WERI-Rb-1 (cell line): ENCODE data around the gene CEP85L.

ENCODE experiments used
- DNase-seq: peaks from one replicate; pipeline ENCODE4 v3.0.0-alpha.2; 2020
- H3K27ac ChIP-seq: fragments of 250-450 bp; sonication (Bioruptor Pico); 2 replicates; pipeline ENCODE4 v1.5.1; 2020; ENCODE audit warnings: mild to moderate bottlenecking, moderate library complexity
- H3K27me3 ChIP-seq: fragments of 250-450 bp; sonication (Bioruptor Pico); 2 replicates; pipeline ENCODE4 v1.5.1; 2021; ENCODE audit warnings: mild to moderate bottlenecking, low read depth, moderate library complexity; ENCODE audit not compliant: insufficient read depth, severe bottlenecking
- H3K36me3 ChIP-seq: fragments of 250-450 bp; sonication (Bioruptor Pico); 2 replicates; pipeline ENCODE4 v1.5.1; 2020; ENCODE audit warnings: mild to moderate bottlenecking, moderate library complexity
- H3K4me3 ChIP-seq: 2 replicates; pipeline ENCODE4 v1.5.1; 2011; ENCODE audit warnings: low read depth, mild to moderate bottlenecking, control low read depth, low read length
- H3K9me3 ChIP-seq: fragments of 250-450 bp; sonication (Bioruptor Pico); 2 replicates; pipeline ENCODE4 v1.5.1; 2021; ENCODE audit warnings: mild to moderate bottlenecking, moderate library complexity; ENCODE audit not compliant: severe bottlenecking
- CTCF ChIP-seq: IDR thresholded peaks from 2 replicates; pipeline ENCODE4 v1.5.1; 2011; ENCODE audit warnings: low read depth, mild to moderate bottlenecking, control low read depth, inconsistent platforms, low read length

The CEP85L gene

DNA sequence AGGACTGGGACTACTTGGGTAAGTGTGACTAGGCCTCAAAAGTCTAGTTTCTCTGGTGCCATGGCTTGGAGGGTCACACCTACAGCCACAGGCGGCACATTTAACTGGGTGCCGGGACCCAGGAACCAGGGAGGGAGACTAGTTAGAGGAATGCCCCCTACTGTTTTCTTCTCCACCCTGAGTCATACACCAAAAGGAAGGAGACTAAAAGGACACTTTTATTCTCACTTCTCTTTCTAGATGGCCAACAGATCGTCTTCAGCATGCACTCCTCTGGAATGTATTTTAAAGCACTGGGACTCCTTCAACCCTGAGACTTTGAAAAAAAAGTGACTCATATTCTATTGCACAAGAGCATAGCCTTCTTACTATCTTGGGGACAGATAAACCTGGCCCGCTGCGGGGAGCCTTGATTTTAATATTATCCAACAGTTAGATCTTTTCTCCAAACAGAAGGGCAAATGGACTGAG, 69.9 kb downstream of the CEP85L start:
- DNase-seq: no peak
- H3K36me3 ChIP-seq: no peaks in the 10 kb centered on the region
- no peaks in the 10 kb centered on the region for H3K27me3 ChIP-seq
- H3K27ac ChIP-seq: no peak overlapping the region
- no peak overlapping the region for H3K4me3 ChIP-seq
- peaks cover 7% of the 10 kb centered on the region for H3K9me3 ChIP-seq
- no peak for TF ChIP-seq CTCF

DNA sequence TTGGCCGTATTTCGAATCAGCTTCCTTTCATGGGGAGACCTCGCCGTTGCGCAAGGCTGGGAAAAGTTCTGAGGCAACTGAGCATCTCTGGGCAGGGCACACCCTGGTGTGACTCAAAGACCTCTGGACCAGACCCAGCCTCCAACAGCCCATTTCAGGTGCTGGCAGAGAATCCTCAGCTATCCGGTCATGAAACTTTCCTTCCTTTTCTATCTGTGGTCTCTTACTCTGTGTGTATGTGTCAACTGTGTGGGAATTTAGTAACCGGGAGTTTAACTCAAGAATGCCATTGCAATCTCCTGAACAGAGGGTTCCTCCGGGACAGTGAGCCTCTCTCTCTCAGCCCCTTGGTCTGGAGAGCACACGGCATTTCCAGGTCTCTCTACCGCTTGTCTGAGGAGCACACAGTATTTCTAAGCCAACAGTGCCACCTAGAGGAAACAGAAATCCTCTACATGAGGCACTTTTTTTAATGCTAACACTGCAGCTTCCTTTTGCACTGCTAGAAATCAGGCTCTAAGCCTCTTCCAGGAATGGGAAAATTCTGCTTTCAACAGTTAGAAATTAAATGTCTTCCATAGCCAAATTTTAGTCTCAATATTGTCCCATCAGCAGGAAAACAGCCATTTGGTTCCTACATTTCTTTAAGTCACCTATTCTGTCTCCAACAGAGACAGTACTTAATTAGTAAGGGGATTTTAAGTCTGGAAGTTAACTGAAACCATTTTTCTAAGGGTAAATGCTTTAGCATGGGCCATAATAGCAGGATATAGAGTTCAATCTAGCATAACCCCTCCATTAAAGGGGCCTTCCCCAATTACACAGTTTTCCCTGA, 70.6 kb downstream of the CEP85L start:
- TF ChIP-seq CTCF: peak; percentile 74
- peak; percentile 33 for DNase-seq
- Histone ChIP-seq H3K36me3 (no peaks in the 10 kb centered on the region), H3K27ac (no peak overlapping the region), H3K9me3 (peaks cover 7% of the 10 kb centered on the region), H3K27me3 (no peaks in the 10 kb centered on the region), H3K4me3 (no peak overlapping the region)

DNA sequence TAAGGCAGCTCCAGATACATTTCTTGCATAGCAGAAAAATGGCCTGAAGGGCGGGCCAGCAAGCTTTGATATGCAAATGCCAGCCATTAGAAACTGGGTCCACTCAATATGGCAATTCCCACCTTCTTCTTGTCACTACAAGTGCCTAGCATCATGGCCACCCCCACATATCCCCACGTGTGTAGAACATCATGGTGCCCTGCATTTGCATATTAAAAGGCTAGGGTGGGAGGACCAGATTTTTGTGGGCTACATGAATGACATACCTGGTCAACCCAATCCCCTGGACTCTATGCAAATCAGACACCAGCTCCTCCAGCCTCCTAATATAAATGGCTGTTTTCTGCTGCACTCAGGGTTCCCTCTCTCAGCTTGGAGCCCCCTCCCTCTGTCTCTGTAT, 71.6 kb downstream of the CEP85L start:
- Histone ChIP-seq H3K9me3 (peaks cover 9% of the 10 kb centered on the region), H3K4me3 (no peak overlapping the region), H3K27ac (no peak overlapping the region), H3K27me3 (no peaks in the 10 kb centered on the region), H3K36me3 (peaks cover under 1% of the 10 kb centered on the region; the same call in 1 of the 2 replicates)
- DNase-seq: no peak
- TF ChIP-seq CTCF: no peak

- no peak for DNase-seq
- no peak overlapping the region for H3K27ac ChIP-seq
- H3K36me3 ChIP-seq: peaks cover 9% of the 10 kb centered on the region
- no peaks in the 10 kb centered on the region for H3K27me3 ChIP-seq
- TF ChIP-seq CTCF: no peak
- H3K9me3 ChIP-seq: peaks cover 19% of the 10 kb centered on the region
- no peak overlapping the region for H3K4me3 ChIP-seq
Measured at GRCh38 chr6:118578617-118579016, 72.8 kb downstream of the CEP85L start.

DNA sequence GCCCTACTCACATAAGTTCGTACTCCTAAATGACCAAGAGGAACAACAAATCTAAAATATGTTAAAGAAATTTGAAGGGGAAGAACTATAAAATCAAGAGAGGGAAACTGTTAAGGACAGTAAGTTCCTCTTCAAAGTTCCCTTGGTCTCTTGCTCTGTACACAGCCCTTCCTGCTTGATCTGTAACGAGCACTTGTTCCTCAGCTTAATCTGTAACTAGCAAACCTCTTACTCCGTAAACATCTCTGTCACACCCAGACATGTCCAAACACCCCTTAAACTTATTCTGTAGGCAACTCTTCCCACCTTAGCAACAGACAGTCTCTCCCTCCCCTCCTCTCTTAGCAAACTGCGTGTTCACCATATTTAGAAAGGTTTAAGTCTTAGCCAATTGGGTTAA, 73.4 kb downstream of the CEP85L start:
- no peak for TF ChIP-seq CTCF
- Histone ChIP-seq H3K36me3 (peaks cover 9% of the 10 kb centered on the region), H3K27ac (no peak overlapping the region), H3K9me3 (peaks cover 22% of the 10 kb centered on the region), H3K27me3 (no peaks in the 10 kb centered on the region), H3K4me3 (no peak overlapping the region)
- DNase-seq: no peak
